Putamen (tissue), 1 donor: ENCODE measurements around the gene COMMD7.
"Not testable (repeated sequence)": the region's sequence is repeated elsewhere in the genome, so short reads cannot be mapped to it uniquely, and the experiment has no call there.

Experiments
- DNase-seq: peaks from one replicate; pipeline ENCODE4 v3.0.0-alpha.2; 2016; ENCODE audit warnings: low spot score

The COMMD7 gene

GRCh38 chr20:32765230-32765875, 22.1 kb upstream of the COMMD7 start:
- not testable (repeated sequence) for DNase-seq

- DNase-seq: no peak
Measured at GRCh38 chr20:32764005-32764960, 21.0 kb upstream of the COMMD7 start.

DNA sequence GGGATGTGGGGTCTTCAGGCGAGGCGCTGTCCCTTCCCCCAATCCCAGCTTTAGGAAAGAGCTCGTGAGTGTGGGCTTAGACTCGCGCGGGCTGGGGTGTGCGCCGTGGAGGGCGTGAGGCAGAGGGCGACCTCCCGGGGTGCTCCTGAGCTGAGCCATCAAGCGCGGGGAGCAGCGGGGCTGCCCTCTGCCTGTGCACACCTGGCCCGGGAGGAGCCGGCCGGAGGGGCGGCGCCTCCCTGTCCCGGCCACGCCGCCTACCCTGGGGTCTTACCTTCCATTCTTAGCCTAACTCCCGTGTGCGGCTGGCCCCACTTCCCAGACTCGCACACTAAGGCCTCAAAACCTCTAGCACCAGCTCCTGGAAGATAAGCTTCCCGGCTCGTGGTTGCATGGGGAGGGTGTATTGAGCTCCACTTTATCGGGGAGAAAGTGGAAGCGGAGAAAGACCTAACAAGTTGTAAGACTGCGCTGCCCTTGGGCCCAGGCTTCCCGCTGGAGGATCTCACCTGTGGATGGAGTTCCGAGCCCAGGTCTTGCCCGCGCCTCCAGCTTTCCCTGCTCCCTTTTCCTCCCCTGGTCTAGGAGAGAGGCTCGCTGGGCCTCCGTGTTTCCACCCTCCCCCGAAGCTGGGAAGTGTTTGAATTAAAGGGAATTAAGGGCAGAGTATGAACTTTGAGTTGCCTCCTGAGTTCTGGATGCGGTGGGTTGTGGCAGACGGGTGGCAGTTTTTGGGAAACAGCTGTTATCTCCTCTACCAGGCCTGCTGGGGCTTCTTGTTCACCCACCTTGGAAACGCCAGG, 20.1 kb upstream of the COMMD7 start:
- DNase-seq: no peak

- no peak for DNase-seq
Measured at GRCh38 chr20:32762754-32763201, 19.5 kb upstream of the COMMD7 start.

DNA sequence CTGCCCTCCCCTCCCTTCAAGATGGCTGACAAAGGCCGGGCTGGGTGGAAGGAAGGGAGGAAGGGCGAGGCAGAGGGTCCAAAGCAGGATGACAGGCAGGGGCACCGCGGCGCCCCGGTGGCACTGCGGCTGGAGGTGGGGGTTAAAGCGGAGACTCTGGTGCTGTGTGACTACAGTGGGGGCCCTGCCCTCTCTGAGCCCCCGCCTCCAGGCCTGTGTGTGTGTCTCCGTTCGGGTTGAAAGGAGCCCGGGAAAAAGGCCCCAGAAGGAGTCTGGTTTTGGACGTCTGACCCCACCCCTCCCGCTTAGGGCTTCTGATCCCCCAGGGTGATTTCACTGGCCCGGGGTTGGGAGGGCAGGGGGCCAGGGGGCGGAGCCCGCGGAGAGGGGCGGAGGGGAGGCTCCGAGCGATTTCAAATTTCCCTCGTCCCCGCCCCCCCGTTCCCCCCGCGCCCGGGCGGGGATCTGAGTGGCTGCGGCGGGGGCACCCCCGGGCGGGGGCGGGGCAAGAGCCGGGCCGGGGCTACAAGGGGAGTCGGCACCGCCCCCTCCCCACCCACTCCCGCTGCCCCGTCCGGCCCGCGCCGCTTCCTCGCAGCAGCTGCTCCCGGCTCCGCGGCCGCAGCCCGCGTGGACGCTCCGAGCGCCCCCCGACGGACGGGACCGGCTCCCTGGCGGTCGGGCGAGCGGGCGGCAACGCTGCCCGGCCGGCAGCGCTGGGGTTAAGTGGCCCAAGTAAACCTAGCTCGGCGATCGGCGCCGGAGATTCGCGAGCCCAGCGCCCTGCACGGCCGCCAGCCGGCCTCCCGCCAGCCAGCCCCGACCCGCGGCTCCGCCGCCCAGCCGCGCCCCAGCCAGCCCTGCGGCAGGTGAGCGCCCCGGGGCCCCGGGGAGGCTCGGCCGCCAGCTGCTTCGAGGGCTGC, 18.8 kb upstream of the COMMD7 start, which contains the start of gene DNMT3B:
TSS of gene DNMT3B (plus strand) at position 555 of the 923 bp plus-strand sequence. CDS start 17,939 bp downstream, outside the sequence.
- DNase-seq: peak; percentile 56

DNA sequence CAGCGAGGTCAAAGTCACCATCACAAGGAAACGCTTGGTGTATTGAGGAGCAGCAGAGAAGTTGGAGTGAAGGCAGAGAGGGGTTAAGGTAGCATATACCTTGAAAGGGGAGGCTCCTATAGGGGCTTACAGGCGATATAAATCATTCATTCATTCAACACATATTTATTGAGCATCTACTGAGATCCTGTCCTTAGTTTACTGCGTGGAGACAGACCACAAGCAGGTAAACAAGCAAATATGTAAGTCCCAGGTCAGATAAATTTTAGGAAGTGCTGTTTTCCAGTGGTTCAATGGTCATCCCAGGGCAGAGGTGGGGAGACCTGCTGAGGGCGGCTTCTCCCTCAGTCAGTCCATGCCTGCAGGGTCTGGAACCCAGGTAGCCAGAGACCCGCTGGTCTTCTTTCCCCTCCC, 18.2 kb upstream of the COMMD7 start:
- DNase-seq: no peak

- DNase-seq: no peak
Measured at GRCh38 chr20:32756156-32756555, 12.9 kb upstream of the COMMD7 start.

- DNase-seq: no peak
Measured at GRCh38 chr20:32753731-32754130, 10.5 kb upstream of the COMMD7 start.

GRCh38 chr20:32752458-32753250, 9.4 kb upstream of the COMMD7 start:
- DNase-seq: no peak

GRCh38 chr20:32751702-32752457, 8.6 kb upstream of the COMMD7 start:
- DNase-seq: no peak

GRCh38 chr20:32751293-32751692, 8.0 kb upstream of the COMMD7 start:
- DNase-seq: no peak

- DNase-seq: no peak
Measured at GRCh38 chr20:32749914-32750637, 6.8 kb upstream of the COMMD7 start.

GRCh38 chr20:32742322-32743236, 688 bp downstream of the COMMD7 start:
- DNase-seq: peak; percentile 80

DNA sequence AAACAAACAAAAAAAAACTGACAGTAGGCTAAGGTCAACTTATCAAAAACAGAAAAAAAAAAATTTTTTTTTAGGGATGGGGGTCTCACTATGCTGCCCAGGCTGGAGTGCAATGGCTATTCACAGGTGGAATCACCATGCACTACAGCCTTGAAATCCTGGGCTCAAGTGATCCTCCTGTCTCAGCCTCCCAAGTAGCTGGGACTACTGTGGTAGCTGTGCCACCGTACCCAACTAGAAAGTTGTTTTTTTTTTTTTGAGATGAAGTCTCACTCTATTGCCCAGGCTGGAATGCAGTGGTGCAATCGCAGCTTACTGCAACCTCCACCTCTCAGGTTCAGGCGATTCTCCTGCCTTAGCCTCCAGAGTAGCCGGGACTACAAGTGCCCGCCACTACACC, 2.1 kb downstream of the COMMD7 start:
- no peak for DNase-seq

- DNase-seq: no peak
Measured at GRCh38 chr20:32737371-32738223, 5.7 kb downstream of the COMMD7 start.

GRCh38 chr20:32731882-32732266, 11.4 kb downstream of the COMMD7 start:
- DNase-seq: no peak

GRCh38 chr20:32729334-32729733, 13.9 kb downstream of the COMMD7 start:
- not testable (repeated sequence) for DNase-seq
